GM15510 (cell line): ENCODE measurements around the gene HIVEP3.

Experiments used
- POLR2A ChIP-seq: IDR thresholded peaks from 3 replicates; pipeline ENCODE4 v1.6.1; 2011; ENCODE audit warnings: borderline replicate concordance; ENCODE audit not compliant: insufficient read length; ENCODE audit errors: extremely low read depth

Gene HIVEP3

DNA sequence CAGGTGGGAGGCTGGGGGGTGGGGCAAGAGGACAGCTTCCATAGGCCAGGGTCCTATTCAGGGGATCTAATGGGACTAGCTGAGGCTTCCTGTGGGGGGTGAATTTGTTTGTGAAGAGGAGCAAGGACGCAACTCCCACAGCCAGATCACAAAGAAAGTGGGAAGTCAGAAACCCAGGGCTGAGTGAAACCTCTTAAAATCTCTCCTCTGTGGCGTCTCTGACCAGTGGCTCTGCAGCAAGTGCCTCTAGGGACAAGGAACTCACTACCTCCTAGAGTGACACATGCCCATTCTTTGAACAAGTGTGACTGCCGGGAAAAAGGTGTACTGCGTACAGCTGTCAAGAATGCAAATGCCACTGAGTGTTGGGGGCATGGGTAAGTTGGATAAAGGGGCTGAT is 187.9 kb downstream of the HIVEP3 start:
- no peak for TF ChIP-seq POLR2A

DNA sequence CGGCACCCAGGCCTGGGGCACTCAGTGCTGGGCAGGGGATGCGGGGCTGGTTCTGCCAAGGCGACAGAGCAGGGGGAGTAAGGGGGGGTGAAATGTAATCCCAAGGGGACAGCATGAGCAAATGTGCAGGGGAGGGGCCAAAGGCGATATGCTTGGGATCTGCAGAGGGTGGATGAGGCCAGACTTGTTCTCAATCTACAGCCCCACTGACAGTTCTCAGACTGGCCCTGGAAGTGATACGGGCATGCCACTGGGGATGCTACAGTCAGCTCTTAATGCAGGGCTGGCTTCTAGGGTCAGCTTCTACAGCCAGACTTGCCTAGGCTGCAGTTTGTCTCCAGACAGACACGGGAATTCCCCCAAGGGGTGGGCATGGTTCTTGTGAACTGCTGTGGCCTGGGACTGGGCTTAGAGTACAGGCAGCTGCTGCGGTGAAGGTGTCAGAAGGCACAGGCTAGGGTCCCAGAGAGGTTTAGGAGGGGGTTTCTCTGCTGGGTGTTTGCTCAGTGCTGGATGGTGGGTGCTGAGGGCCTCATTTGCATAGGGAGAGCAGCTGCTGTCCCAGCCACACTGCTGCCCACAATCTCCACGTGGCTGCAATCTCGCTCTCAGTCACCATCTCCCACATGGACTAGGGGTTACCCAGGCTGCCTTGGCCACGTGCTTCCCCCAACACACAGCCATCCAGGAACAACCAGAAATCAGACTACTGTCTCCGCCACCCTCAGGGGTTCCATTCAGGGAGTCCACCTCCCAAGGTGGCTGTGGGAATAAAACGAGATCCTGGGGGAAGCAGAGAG is 190.1 kb downstream of the HIVEP3 start:
- TF ChIP-seq POLR2A = peak; percentile 20

DNA sequence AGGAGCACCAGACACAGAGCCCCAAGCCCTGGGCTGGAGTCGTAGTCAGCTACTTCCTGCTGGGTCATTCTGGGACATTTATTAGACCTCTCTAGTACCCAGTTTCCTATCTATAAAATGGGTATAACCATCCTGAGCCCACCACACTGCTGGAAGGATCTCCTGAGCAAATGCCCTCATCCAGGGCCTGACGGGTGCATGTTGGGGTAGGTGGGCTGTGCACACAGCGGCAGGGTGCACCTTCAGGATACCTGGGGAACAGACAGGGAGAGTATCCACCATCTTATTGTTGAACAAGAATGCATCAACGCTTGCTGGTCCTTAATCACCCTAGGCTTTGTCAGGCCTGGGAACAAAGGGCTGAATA is 191.0 kb downstream of the HIVEP3 start:
- TF ChIP-seq POLR2A = no peak

DNA sequence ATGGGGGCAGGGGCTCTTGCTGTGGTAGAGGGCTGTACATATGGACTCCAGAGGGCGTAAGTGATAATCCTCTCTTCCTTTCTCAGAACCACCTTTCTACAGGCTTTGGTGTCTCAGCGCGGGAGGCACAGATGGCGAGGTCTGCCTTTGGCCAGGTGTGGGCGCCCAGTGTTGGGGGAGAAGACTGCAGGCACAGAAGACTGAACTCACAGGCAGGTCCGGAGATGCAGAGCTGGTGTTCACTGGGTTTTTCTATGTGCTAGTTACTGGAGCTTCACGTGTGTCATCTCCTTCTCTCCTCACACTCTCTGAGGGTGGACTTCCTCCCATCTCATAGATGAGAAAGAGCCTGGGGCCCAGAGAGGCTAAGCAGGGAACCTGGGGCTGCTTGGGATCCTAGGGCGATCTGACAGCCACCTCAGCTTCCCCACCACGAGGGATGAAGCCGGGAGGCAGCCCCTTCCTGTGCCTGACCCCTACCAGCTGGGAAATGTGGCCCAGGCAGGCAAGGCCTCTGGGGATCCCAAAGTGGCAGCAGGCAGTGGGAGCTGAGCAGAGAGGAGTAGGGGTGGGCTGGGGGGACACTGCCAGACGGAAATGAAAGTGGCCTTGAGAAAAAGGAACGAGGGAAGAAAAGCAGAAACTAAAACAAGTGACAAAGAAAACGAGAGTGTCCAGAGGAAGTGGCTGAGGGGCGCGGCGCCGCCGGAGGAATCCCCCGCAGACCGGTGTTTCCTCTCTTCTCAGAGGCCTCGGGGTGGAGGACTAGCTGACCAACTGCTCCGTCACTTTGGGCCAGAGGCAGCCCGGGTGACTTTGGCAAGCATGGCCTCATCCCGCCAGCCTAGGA is 191.6 kb downstream of the HIVEP3 start:
- TF ChIP-seq POLR2A = peak; percentile 15

DNA sequence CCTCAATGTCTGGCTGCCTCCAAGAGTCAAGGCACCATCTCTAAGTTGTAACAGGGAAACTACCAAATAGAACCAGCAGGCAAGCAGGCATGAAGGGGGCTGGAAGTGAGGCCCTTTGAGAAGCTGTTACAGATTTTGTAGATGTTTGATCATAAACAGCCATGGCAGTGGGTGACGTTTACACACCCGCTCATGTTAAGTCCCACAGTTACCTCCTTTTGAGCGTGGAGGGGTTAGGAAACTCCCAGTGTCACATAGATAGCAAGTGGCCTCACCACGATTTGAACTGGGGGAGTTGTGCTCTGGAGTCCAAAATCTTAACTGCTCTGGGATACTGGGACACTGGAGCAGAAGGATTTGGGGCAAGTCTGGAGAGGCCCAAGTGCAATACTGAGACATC is 192.4 kb downstream of the HIVEP3 start:
- TF ChIP-seq POLR2A = no peak

DNA sequence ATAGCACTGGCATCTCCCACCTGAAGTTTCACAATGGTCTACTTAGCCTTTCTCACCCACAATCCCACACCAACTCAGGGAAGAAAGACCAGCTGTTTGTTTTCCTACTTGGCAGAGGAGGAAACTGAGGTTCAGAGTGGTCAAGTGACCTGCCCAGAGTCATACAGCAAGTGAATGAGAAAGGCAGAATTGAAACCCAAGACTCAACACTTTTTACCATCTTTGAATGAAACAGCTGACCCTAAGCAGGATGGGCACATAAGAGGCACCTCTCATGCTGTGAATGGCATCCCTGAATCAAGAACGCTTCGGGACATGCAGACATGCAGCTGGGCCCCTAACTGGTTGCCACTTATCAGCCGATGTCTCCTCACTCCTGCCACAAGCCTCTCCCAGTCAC is 193.8 kb downstream of the HIVEP3 start:
- no peak for TF ChIP-seq POLR2A

DNA sequence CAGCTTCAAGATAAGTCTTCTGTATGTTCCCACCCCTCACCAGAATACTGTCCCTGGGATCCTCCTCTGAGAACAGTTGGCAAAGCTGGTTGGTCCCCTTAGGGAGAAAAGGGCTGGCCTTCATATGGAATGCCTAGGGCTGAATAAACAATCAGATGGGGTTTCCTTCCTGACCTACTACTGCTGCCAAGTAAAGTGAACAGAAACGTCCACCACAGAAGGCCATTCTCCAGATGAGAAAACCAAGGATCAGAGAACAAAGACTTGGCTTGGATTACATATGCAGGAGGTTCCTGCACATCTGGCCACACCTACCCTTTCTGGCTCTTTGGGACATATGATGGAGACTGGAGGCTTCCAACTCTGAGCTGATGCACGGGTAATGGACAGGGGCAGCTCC is 194.5 kb downstream of the HIVEP3 start:
- no peak for TF ChIP-seq POLR2A

DNA sequence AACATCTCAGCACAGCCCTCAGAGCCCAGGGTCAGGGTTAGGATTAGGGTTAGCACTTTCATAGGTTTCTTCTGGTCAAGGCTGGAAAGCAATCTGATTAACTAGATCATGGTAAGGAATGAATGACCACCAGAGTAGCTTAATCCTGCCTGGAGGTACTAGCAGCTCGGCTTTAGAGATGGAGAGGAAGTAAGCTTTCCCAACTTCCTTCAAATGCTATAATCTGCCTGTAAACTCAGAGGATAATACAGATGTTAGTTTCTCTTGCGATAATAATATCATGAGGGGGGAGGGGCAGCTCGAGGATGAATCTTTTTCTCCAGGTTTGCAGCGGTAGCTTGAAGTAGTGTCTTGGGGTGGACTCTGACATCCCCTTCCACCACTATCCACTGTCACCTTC is 194.9 kb downstream of the HIVEP3 start:
- TF ChIP-seq POLR2A = no peak

DNA sequence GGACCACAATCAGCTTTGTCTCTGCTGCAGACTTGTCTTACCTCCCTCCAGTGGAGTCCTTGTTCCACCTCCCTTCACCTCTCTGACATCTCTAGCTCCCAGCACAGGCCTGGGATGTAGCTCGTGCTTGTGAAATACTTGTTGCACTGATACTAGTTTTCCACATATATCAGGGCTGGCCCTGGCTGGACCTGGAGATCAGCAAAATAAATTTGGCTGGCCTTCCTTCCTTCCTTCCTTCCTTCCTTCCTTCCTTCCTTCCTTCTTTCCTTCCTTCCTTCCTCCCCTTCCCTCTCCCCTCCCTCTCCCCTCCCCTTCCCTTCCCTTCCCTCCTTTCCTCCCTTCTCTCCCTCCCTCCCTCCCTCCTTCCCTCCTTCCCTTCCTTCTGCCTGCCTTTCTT is 196.5 kb downstream of the HIVEP3 start:
- TF ChIP-seq POLR2A = no peak

DNA sequence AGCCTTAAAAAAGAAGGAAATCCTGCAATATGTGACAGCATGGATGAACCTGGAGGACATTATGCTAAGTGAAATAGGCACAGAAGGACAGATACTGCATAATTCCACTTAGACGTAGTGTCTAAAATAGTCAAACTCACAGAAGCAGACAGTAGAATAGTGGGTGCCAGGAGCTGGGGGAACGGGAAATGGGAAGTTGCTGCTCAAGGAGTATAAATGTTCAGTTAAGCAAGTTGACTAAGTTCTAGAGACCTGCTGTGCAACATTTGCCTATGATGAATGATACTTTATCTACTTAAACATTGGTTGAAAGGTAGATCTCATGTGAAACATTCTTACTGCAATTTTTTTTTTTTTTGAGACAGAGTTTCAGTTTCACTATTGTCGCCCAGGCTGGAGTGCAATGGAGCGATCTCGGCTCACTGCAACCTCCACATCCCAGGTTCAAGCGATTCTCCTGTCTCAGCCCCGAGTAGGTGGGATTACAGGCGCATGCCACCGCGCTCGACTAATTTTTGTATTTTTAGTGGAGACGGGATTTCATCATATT is 197.8 kb downstream of the HIVEP3 start:
- TF ChIP-seq POLR2A = no peak

DNA sequence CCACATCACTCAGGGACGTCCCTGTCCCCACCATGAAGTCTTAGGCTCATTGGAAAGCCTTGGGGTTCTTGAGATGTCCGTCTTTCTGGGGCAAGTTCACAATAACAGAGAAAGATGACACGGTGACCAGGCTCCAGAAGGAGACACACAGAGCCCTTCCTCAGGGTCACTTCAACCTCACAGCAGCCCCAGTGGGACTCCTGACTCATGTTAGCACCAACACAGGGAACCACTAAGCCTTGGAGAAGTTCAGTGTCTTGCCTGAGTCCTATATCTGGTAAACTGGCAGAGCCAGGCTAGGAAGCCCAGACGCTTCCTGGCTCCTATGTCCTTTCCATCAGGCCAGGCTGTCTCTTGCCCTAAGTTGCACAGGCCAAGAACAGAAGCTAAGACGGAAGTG is 199.1 kb downstream of the HIVEP3 start:
- TF ChIP-seq POLR2A = no peak

DNA sequence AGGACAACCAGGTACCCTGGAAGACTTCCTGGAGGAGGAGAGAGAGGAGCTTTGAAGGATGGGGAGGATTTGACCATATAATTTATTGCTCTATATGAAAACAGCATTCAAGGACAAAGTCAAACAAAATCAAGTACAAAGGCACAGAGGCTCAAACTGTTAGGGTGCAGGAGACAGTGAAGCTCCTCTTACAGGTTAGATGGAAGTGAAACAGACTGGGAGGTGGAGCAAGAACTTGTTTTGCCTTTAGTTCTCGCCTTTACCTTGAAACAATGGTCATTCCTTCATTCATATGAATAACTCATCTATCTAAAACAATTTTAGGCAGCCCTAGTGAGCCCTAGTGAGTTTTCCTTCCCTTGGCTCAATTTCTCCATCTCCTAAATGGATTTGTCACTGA is 199.6 kb downstream of the HIVEP3 start:
- TF ChIP-seq POLR2A = no peak

DNA sequence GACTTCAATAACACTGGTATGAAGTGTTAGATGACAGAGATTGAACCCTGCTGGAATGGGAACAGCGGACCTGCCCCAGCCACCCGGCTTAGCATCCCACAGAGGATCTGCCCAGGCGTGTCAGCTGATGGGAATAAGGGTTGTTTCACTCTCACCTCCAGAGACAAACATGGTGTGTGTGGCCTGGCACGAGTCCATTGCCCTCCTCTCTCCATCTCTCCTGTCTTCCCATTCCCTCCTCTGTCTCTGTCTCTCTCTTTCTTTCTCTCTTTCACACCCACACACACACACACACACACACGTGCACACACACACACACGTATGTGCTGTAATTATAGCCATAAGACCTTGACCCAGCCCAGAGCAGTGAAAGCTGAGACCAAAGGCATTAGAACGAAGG is 200.2 kb downstream of the HIVEP3 start:
- no peak for TF ChIP-seq POLR2A

DNA sequence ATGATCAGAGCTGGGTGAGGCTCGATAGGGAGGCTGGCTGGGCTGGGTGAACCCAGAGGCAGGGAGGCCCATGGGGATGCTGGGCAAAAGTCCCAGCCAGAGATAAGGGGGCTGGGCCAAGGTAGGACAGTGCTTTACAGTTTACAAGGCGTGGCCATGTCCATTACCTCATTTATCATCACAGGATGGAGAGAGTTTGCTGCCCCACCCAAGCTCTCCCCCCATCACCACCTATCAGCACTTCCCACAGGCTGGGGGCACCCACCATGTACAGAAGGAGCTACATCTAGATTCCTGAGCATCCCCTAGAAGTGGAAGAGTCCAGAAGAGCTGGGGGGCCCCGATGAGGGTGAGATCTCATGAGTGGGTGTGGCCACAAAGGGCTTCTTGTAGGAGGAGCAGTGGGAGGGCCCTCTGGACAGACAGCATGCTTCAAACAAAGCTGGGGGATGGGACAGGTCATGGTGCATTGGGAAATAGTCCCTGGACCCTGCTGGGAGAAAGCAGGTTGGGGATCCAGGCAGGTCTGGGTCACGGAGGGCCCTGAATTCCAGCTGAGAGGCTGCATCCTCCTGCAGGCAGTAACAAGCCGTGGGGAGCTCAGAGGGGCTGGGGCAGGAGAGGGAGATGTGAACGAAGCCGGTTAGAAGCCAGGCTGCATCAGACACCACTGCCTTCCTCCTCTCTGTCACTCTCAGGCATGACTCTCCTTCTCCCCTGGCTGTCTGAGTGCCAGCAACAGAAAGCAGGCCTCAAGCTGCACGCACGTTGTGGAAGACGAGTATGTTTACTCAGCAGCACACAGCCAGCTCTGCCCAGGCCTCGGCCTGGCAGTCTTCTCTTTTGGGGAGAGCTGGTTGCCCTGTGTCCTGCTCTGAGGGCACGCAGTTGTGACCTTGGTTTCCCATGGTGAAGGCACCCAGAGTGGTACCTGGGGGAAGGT is 202.3 kb downstream of the HIVEP3 start:
- no peak for TF ChIP-seq POLR2A

DNA sequence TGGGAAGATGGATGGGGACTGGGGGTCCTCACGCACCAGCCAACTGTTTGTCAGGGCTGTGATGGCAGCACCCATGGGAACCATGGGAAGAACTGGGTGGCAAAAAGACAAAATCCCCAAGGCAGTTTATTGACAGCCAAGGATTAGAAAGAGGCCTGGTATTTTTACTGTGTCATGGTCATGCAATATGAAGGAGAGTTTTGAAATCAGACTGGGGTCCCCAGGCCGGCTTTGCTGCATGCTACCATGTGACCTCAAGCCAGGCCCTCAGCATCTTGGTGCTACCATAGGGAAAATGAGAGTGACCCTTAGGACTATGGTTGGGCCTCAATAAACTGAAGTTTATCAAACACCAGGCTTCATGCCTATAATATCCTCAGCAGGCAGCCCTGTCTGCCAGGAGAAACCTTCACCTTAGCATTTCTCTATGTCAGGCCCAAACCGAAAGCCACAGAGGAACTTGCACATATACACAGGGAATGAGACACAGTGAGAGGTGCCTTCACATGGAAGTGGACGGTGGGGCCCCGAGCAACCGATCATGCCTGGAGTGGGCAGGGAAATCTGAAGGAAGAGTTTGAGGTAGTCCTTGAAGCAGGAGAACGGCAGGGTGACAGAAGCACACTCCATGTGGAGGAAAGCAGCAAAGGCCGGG is 203.2 kb downstream of the HIVEP3 start:
- no peak for TF ChIP-seq POLR2A
